Activated gamma-delta T cell (primary cell): ENCODE results near the gene ESPN.

Experiments used
- DNase-seq: peaks from one replicate; lab custom pipeline; 2025; lab: John Stamatoyannopoulos, UW

The ESPN gene

DNA sequence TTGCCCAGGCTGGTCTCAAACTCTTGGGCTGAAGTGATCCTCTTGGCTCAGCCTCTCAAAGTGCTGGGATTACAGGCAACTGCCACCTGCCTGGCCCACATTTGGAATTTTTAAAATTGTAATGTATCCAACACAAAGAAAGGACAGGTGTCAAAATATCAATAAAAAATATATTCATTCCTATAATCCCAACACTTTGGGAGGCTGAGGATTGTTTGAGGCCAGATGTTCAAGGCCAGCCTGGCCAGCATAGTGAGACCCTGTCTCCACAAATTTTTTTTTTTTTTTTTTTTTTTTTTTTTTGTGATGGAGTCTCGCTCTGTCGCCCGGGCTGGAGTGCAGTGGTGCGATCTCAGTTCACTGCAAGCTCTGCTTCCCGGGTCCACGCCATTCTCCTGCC lies 14.8 kb upstream of the ESPN start:
- DNase-seq, result no peak

DNA sequence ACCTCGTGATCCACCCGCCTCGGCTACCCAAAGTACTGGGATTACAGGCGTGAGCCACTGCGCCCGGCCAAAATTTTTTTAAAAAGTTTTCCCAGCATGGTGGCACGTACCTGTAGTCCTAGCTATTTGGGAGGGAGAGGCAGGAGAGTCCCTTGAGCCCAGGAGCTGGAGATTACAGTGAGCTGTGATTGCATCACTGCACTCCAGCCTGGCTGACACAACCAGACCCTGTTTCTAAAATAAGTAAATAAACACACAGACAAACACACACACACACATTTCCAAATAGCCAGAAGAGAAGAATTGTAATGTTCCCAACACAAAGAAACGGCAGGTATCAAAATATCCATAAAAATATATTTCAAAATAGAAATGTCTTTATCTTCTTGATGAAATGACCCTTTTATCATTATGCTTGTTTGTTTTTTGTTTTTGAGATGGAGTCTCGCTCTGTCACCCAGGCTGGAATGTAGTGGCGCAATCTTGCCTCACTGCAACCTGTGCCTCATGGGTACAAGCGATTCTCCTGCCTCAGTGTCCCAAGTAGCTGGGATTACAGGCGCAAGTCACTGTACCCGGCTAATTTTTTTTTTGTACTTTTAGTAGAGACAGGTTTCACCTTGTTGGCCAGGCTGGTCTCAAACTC lies 14.2 kb upstream of the ESPN start:
- no peak for DNase-seq

DNA sequence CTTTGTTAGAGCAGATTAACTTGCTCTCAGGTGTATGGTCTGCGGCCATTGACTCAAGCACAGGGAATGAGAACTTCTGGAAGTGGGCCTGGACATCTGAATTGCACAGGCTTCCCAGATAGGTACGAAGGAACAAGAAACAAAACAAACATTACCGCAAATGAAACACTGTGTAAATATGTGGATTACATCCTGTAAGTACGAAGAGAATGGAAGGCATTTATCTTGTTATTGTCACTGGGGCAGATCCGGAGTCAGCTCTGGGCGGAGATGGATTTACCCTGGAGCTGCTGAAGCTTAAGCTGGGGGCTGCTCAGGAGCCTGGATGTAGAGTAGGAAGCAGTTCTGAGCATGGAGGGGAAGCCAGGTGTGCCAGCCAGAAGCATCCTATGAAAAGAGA lies 11.7 kb upstream of the ESPN start:
- no peak for DNase-seq

DNA sequence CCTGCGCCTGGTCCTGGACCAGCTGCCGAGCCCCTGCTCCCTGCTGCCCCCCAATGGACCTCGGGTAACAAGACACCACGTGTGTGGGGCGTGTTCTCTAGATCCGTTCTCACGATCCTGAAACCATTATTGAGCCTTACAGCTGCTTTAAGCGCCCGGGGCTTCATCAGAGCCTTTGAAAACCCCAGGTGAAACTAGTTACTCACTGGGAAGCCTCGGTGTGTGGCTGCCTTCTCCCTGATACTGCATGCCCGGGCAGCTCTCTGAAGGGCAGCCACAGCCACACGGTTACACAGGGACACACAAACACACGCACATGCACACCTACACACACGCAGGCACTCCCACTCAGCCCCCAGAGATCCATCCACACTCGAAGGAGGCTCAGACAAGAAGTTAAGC lies 10.1 kb upstream of the ESPN start:
- DNase-seq, result no peak

DNA sequence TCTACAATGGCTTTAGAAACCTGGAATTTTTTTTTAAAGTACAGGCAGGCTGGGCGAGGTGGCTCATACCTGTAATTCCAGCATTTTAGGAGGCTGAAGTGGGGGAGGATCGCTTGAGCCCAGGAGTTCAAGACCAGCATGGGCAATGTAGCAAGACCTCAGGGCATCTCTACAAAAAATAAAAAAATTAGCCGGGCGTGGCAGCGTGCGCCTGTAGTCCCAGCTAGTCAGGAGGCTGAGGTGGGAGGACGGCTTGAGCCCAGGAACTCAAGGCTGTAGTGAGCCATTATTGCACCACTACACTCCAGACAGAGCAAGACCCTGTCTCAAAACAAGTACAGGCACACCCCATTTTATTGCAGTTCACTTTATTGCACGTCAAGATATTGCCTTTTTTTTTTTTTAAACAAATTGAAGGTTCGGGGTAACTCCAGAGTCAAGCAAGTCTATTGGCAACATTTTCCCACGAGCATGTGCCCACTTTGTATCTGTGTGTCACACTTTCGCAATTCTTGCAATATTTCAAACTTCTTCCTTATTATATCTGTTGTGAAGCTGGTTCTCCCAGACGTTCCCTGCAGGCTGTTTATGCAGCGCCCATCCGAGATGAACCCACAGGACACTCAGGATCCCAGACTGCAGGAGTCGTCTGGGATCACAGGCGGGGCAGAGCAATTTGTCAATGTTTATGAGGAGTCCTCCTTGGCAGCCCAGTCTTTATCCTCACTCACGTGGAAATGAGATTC lies 9.5 kb upstream of the ESPN start:
- DNase-seq, result no peak

DNA sequence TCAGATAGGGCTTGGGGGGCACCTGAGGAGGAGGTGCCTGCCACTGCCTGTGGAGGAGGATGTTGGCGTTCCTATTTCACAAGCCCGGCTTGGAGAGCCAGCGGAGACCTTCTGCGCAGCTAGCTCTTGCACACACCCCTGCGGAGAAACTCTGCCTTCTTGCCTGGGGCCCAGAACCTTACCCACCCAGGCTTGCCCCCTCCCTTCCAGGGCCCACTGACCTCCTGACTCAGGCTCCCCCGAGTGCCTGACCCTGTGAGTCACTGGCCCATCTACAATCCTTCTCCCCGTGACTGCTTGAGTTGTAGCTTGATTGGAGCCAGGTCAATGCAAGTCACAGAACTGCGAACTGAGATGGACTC lies 8.3 kb upstream of the ESPN start:
- no peak for DNase-seq

DNA sequence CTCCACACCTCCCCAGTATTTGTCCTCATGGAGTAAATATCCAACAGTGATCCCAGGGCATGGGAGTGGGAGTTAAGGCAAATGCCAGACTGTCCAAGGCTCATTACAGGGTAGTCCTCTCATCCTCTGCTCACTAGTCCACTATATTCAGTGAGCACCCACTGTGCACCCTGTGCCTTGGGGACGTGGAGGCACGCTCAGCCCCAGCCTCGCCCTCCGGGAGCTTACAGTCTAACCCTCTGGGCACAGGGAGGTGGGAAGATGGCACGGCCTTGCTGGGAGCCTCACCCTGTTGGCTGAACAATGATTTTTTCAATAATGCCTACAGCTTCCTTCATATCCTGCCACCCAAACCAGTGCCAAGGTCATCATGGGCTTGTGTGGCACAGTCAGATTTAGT lies 7.7 kb upstream of the ESPN start:
- DNase-seq, result no peak

DNA sequence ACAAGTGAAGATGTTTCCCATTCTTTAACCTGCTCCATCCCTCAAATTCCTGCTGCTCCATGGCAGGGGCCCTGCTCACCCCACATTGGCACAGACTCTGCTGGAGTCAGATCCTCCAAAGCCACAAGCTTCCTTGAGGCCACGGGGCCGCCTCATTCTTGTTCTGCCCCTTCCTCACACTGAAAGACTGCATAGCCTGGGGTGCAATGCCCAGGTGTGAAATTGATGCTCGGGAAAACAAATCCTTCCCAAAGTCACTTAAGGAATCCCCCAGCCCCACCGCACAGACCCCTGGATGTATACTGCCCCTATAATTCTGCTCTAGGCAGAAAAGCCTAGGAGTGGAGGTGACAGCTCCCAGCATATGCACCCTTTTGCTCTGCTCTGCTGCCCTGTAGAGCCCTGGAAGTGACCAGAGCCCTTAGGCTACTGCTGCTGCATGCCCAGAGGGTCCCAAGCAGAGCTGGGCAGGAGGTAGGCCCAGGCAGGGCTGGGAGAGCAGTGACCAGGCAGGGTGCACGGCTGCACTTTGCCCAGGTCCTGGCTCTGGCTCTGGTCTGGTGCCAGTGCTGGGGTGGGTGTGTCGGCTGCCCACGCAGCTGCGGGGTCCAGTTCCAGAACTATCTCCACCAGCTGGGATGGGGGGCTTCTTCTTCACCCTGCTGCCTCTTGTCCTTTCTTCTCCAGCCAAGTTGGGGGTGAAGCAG lies 6.5 kb upstream of the ESPN start:
- DNase-seq, result no peak

DNA sequence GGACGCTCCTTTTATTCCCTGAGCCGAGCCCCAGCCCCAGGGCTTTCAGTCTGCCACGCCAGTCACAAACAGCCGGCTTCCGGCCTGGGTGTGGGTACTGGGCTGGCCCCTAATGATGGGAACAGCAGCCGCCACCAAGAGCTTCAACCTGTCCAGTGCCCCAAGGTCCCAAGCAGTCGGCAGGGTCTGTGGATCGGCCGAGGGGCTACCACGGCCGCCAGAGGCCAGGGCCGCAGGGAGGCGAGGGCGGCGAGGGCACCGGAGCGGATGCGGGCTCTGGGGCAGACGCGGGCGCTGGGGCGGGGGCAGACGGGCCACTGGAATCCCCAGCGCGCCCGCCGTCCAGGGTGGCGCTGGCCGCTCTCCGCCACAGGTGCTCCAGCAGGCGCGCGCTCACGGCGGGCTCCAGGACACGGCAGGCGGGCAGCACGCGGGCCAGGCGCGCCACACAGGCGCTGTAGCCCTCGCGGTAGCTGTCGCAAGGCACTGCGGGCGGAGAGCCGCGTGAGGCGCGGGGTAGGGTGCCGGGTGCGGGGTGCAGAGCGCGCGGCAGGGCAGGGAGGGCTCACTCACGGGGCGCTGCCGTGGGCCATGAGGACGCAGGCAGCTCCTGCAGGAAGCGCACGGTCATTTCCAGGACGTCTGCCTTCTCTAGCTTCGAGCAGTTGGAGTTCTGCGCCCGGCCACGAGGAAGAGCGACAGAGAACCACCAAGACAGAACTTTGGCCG lies 5.7 kb upstream of the ESPN start:
- DNase-seq, result no peak

DNA sequence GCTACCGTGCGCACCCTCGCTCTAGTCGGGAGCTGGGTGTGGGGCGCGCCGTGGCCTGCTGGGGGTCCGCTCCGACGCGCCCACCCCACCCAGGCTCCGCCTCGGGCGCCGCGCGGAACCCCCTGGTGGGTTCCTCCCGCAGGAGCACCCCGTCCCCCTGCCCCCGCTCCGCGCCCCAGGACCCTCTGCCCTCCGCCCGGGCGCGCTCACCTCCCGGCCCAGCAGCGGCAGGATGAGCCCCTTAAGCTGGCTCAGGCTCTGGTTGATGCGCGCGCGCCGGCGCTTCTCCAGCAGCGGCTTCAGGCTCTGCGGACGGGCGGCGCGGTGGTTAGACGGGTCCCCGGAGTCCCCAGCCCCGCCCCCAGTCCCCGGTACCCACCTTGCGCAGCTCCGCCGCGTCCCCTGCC lies 5.2 kb upstream of the ESPN start:
- DNase-seq, result no peak

DNA sequence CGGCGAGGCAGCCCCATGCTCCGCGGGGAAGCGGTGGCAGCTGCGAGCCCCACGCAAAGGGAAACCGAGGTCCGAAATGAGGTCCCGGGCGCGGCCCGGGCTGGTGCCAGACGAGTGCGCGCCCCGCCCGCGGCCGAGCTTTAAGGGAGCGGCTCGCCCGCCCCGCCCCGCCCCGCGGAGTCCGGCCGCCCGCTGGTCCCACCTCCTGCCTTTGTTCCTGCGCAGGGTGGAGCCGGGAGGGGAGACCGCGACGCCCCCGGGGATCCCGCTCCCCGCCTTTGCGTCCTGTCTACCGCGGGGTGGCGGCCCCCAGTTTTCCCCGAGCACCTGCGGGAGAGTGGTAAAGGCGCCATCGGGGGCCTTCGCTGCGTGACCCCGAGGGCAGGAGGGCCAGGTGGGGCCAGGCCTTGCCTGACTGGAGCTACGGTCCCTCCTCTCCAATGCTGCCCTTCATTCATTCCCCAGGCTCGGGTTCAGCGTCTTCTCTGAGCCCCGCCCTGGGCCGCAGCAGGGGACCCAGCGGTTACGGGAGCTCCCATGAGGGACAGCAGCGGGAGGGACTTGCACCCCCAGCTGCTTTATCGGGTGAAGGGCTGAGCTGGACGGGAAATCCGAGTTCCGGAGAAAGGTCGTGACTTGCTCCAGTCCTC lies 4.6 kb upstream of the ESPN start, which contains the start of gene HES2:
Gene HES2 (minus strand): TSS at position 116 of the 650 bp plus-strand sequence. CDS start 99 bp downstream, at position 17.
- DNase-seq, result no peak

DNA sequence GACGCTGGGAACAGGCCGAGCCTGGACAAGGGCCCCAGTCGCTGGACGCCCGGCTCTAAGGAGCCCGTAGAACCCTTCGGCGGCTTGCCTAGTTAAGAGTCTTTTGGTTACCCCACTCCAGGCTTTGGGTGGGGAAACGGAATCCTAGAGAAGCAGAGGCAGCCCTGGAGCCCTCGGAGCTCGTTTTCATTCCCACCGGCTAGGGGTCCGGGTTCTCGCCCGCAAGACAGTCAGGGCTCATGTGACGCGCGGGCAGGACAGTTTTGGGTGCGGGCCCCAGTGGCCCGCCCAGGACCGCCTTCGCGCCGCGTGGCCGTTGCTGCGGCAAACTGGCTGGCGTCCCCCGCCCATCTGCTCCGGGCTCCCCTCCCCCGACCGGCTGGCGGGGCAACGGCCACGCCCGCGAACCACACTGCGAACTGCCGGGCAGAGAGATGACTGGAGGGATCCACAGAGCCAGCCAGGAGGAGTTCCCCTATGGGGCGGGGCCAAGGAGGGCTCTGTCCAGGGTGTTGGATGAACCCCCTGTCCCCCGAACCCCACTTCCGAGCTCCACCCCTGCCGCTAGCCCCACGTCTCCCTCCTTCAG lies 4.0 kb upstream of the ESPN start:
- DNase-seq, result no peak

DNA sequence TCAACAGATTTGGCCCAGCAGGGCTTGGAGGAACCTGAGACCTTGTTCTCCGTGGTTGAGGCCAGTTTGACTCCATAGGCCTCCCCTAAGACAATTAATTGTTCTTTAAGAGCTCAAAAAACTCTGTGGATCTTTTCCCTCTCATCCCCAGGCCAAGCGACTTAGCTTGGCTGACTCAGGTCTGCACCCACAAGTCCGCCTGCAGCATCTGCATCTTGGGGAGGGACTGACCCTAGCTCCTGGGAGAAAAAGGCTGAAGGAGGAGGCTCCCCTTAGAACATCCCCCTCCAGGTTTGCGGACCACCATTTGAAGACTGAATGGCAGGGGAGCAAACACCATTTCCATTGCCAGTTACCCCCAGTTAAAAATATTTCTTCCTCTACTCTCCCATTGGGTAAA lies 3.3 kb upstream of the ESPN start:
- no peak for DNase-seq

DNA sequence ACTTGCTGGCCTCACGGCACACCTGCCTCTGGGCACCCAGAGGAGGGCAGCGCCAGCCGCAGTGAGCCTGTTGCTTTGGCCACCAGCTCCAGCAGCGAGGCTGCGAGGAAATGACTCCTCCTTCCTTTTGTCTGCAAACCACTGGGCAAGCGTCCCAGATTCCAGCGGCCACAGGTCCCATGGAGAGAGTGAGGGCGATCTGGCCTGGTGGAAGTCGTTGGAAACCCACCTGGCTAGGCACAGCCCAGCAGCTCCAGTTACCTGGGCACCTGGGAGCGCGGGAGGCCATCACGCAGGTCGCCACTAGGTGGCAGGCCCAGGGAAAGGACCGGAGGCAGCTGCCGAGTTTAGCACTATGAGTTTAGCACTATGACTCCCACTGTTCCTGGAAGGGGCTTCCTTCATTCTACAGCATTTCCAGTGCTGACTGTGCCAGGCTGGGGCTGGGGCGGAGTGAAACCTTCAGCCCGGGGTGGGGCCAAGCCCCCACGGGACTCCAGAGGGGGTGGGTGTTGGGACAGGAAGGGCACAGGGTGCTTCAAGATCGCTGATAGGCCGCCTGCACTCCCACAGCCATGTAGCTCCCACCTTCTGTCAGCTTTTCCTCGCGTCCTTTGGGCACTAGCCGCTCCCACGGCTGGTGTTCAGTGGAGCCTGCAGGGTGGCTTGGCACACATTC lies 1.1 kb upstream of the ESPN start:
- no peak for DNase-seq

DNA sequence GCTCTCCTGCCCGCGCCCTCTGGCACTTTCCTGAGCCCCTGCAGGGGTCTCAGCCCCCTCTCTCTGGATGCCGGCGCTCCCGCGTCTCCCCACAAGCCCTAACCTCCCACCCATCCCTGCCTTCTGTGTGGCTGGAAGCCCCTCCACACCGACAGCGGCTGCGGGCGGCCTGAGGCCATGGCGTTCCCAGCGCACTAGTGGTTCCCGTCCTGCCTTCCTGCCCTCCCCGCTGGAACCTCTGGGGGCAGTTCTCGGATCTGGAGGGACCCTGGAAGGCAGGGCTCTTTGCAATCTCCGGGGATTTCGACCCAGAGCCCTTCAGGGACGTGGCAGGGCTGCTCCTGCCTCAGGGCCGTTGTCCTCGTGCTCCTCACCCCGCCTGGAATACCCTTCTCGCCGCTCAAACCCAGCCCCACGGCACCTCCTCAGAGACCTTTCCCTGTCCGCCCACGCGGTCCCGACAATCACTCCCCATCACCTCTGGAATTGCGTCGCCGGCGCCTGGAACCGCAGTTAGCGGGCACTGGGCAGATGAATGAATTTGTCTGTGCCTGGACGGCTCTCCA lies 493 bp upstream of the ESPN start:
- no peak for DNase-seq

DNA sequence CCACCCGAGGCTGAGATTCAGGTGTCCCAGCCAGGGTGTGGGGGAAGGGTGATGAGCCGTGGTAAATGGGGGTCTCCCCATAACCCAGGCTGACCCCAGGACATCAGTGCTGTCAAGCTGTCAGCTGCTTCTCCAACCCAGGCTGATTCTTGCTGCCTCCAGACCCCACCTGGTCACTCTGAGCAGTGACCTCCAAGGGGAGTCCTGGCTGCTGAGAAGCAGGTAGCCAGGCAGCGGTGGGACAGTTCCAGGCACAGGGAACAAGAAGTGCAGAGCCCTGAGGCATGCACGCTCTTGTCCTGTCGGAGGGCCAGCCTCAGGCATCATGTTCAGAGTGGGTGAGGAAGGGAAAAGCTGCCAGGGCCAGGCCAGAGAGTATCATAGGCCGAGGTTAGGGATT lies 1.1 kb downstream of the ESPN start:
- DNase-seq, result no peak

DNA sequence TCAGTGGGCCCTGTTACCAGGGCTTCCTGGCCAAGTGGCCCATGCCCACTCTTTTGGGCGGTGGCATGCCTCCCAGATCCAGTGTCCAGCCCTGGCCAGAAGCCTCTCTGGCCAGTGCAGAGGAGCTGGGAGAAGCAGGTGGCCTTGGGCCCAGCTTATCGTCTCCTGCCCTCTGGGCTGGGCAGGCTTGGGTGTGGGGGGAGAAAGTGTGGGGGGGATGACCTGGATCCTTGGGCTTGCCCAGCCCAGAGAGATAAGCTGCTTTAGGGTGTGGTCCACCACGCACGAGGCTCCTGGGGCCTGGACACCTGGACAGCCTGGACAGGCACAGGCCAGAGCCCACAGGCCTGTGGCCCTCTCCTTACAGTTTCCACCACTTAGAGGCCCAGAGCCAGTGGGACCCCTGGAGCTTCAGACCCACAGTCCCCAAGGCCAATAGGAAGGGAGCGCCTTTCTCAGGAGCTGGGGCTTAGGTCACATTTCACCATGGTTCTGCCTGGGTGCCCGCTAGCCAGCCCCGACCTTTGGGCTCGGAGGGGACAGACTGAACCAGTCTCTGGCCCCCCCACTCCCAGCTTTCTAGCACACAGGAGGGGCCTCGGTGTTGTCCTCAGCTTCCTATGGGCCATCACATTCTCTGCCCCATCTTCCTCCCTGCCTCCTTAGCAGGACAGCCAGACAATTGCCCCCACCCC lies 1.8 kb downstream of the ESPN start:
- DNase-seq, result no peak

DNA sequence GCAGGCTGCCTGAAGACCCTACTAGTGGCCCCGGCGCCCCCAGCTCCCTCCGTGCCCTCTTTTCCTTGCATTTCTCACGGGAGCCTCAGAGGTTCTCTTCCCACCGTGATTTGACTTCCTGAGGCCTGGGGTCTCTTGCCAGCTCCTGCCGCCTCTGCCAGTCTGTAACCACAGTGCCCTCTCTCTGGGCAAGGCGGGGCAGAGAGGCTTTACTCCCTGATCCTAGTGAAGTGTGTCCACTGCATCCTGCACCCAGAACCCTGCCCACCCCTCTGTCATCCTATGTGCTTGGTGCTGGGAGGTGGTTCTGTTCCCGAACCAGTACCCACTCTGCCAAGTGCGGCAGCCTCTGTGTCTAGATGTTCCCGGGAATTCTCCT lies 2.4 kb downstream of the ESPN start:
- DNase-seq, result no peak

DNA sequence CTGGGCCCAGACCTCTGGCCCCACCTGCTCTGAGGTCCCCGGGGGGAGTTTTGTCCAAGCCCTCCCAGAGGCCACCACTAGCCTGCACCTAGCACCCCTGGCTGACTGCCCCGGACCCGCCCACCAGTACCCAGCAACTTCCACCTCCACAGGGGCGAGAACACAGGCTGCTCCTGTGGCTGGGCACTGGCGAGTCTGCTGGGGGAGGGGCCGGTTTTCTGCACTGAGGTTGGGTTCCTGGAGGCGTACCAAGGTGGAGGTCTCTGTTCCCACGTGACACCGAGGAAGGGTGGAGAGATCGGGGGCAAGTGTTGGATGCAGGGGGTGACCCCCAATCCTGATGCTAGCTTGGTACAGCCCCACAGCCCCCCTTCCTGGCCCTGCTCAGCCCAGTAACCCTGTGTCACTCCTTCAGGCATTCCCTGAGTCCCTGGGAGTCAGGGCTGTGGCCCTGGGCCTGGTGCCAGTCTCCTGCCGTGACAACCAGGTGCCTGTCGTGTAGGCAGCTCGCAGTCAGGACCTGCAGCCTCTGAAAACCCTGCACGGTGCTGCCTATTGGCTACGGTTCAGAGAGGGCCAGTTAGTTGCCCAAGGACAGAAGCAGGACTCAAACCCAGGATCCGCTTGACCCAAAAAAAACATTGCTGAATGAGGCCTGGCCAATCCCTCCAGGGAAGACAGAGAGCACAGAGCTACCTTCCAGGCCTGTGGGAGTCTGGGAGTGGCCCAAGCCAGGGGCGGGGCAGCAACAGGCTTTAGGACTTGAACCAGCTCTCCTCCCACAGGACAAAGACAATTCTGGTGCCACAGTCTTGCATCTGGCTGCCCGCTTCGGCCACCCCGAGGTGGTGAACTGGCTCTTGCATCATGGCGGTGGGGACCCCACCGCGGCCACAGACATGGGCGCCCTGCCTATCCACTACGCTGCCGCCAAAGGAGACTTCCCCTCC lies 3.1 kb downstream of the ESPN start:
- DNase-seq, result no peak
